Bronchial epithelial cell (primary cell): ENCODE results near the gene PSMB9. TPM values are rescaled to one million over a fixed set of nuclear protein-coding genes. Genes with fewer than 3 reads are reported as not detected.

Experiments
- DNase-seq: peaks from one replicate; pipeline ENCODE4 v3.0.0-alpha.2; 2010; ENCODE audit warnings: low read depth
- FAIRE-seq: peaks from 2 replicates; lab custom pipeline; 2011; peaks lifted over from hg19 to GRCh38; lab: Jason Lieb, UNC
- H3K27me3 ChIP-seq: 2 replicates; pipeline ENCODE4 v1.5.1; 2011; ENCODE audit warnings: low read length; ENCODE audit not compliant: control insufficient read depth, insufficient read depth
- H3K36me3 ChIP-seq: 2 replicates; pipeline ENCODE4 v1.5.1; 2011; ENCODE audit warnings: low read length; ENCODE audit not compliant: control insufficient read depth, insufficient read depth
- H3K4me3 ChIP-seq: 2 replicates; pipeline ENCODE4 v1.5.1; 2011; ENCODE audit warnings: mild to moderate bottlenecking, low read depth, low read length, control low read depth
- total RNA-seq: library from RNA; depleted of rRNA; stranded (reverse); fragments of >200 nt; gene quantifications from 2 replicates; pipeline ENCODE4 v1.2.1, GENCODE V29; 2014
- TF ChIP-seq, protein P1 (sequence below): IDR thresholded peaks from 2 replicates; pipeline ENCODE4 v1.5.1; 2011; ENCODE audit warnings: mild to moderate bottlenecking, moderate library complexity, low read length, control low read depth, inconsistent platforms; ENCODE audit not compliant: insufficient read depth, severe bottlenecking

Gene PSMB9
- total RNA-seq, 1 donor from 2014 or later, result 0.53 TPM

DNA sequence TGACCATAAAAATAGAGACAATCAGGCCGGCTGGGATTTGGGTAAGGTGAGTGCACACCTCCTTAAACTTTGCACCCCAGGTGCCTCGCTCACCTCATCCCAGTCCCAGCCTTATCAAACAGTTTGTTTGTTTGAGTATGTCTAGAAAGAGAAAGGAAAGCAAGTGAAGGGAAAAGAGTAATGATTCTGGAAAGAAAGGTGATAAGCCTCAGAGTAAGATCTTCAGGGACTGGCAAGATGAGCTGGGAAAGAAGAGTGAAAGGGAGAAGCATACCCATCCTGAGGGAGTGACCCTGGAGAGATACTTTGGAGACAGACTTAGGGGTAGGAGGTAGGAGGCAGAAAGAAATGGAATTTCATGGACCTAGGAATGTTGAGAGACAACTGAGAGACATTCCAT, 17.1 kb upstream of the PSMB9 start:
- Histone ChIP-seq H3K4me3 (no peak overlapping the region), H3K36me3 (peaks cover 12% of the 10 kb centered on the region), H3K27me3 (no peaks in the 10 kb centered on the region)
- DNase-seq (no peak), FAIRE-seq (no peak)
- TF ChIP-seq, protein P1, sequence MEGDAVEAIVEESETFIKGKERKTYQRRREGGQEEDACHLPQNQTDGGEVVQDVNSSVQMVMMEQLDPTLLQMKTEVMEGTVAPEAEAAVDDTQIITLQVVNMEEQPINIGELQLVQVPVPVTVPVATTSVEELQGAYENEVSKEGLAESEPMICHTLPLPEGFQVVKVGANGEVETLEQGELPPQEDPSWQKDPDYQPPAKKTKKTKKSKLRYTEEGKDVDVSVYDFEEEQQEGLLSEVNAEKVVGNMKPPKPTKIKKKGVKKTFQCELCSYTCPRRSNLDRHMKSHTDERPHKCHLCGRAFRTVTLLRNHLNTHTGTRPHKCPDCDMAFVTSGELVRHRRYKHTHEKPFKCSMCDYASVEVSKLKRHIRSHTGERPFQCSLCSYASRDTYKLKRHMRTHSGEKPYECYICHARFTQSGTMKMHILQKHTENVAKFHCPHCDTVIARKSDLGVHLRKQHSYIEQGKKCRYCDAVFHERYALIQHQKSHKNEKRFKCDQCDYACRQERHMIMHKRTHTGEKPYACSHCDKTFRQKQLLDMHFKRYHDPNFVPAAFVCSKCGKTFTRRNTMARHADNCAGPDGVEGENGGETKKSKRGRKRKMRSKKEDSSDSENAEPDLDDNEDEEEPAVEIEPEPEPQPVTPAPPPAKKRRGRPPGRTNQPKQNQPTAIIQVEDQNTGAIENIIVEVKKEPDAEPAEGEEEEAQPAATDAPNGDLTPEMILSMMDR, result no peak

DNA sequence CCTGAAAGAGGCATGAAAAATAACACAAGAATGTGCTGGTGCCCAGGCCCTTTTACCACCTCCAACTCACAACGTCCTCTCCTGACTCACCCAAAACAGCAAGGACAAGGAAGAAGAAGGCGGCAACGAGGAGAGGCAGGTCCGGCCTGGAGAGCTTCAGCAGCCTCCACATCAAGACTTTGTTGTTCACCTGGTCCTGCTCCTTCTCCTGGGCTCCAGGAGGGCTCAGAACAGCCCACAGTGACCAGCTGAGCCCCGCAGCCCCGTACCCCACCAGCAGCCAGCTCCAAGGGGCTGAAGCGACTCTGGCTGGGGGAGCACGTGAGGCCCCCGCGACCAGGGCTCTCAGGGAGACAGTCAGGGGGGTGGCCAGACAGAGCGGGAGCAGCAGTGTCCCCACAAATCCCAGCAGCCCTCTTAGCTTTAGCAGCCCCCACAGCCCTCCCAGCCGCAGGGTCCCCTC, 16.3 kb upstream of the PSMB9 start:
- Histone ChIP-seq H3K27me3 (no peaks in the 10 kb centered on the region), H3K4me3 (peak overlapping the region; percentile 81), H3K36me3 (peaks cover 11% of the 10 kb centered on the region)
- no peak for FAIRE-seq
- peak; percentile 87 for DNase-seq
- TF ChIP-seq, protein P1, result no peak

DNA sequence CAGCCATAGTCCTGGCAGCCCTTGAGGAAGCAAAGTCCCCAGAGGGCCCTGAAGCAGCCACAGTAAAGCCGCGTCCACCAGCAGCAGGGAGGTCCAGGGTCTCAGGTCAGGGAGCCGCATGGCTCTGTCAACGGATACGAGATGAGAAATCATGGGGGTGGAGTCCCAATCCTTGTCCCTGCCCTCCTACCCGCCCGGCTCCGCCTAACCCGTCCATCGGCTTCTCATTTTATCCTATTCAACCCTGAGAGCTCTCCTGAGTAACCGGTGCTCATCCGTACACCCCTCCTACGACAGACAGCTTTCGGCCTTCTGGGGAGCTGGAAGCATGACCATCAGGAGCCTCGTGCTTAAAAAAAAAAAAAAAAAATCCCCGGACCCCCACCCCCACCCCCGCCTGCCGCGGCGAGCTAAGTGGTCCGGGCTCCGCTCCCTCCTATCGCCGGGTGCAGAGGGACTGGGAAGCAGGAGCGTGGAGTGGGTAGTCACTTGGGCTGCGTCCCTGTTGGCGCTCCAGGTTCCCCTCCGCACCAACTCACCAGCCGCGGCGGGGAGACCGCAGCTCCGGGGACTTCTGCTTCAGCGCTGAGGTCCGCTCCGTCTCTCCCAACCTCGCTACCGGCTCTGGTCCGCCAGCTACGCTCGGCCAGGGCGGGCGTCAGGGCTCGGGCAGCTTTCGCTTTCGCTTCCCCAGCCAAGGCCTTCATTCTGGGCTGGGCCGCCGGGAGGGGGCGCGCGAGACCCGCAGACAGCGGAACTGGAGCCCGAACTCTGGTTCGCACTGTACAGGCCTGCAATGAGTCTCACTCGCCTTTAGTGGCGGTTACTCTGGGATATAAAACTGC, 15.7 kb upstream of the PSMB9 start, which contains the start of gene TAP2:
TSS of gene TAP2 (minus strand) at position 626 of the 845 bp plus-strand sequence. CDS start at position 120, 506 bp downstream.
- no peak for FAIRE-seq
- DNase-seq, result peak; percentile 80
- TF ChIP-seq, protein P1, result peak; percentile 94
- Histone ChIP-seq H3K27me3 (no peaks in the 10 kb centered on the region), H3K36me3 (peaks cover 12% of the 10 kb centered on the region), H3K4me3 (peak within 1 kb of the TSS; percentile 81)

DNA sequence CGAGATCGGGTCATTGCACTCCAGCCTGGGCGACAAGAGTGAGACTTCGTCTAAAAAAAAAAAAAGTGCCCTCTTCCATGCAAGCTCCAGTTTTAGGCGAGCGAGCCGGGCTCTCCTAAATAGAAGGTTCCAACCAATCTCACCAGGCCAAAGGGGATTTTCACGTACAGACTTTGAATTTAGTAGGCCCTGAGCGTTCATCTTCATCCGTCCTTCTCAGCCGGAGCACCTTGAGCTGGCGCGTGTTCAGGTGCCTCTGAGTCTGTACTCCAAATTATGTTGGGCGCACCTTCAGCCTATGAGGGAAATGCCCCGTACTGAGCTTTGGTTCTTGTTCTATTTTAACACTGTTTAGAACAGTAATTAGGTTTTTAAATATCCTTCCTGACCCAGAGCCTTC, 14.6 kb upstream of the PSMB9 start:
- TF ChIP-seq, protein P1, result no peak
- H3K36me3 ChIP-seq, result peaks cover 11% of the 10 kb centered on the region
- DNase-seq, result no peak
- no peaks in the 10 kb centered on the region for H3K27me3 ChIP-seq
- no peak overlapping the region for H3K4me3 ChIP-seq
- no peak for FAIRE-seq

DNA sequence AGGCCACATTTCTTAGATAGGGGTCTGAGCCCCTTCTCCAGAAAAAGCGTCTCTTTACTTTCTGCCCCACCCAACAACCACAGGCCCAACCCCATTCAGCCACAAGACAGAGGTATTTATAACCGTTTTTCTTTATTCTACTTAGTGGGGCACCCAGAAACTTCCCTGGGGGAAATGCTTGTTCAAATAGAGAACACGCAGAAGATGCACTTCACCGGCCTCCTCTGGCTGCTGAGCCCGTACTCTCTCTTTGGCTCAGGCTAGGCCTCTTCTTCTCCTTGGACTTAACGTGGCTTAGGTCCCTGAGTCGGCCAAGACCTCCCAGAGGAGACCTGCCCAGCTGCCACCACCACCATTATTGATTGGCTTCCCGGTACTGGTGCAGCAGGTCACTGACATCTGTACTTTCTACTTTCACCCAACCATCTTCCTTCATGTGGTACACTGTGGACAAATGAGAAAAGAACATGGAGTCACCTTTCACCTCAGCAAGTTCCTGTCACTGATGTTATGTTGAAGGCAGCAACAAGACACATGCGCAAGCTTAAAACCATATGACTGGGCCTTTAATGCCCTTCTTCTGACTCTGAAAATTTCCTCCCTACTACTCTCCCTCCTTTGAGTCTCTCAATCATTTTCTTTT, 13.3 kb upstream of the PSMB9 start:
- FAIRE-seq, result no peak

More for the DNA sequence above, 13.3 kb upstream of the PSMB9 start:
- TF ChIP-seq, protein P1, result no peak
- DNase-seq, result no peak
- Histone ChIP-seq H3K4me3 (no peak overlapping the region), H3K27me3 (no peaks in the 10 kb centered on the region), H3K36me3 (peaks cover 5% of the 10 kb centered on the region)
